NCI-H1436 (cell line): ENCODE data around the gene FOXA3.

Experiments used
- DNase-seq: peaks from one replicate; lab custom pipeline; 2025; lab: John Stamatoyannopoulos, UW

Gene FOXA3

GRCh38 chr19:45863840-45864628, at the start of gene FOXA3:
Gene FOXA3, plus strand, starts transcription at chr19:45864326. Its CDS starts 131 bp downstream, at chr19:45864457.
- no peak for DNase-seq

- no peak for DNase-seq
Observed at GRCh38 chr19:45814851-45815480, 49.2 kb upstream of the FOXA3 start, which contains the start of gene RSPH6A. Gene RSPH6A, minus strand, starts transcription at chr19:45815308. Its CDS starts 132 bp downstream, at chr19:45815176.

- no peak for DNase-seq
Observed at GRCh38 chr19:45815481-45816216, 48.5 kb upstream of the FOXA3 start.

GRCh38 chr19:45816236-45817009, 47.7 kb upstream of the FOXA3 start:
- DNase-seq: no peak

GRCh38 chr19:45817010-45817724, 47.0 kb upstream of the FOXA3 start:
- peak; percentile 93 for DNase-seq

GRCh38 chr19:45817725-45818301, 46.3 kb upstream of the FOXA3 start:
- DNase-seq: no peak

GRCh38 chr19:45819769-45820168, 44.4 kb upstream of the FOXA3 start:
- no peak for DNase-seq

GRCh38 chr19:45820413-45821102, 43.6 kb upstream of the FOXA3 start:
- DNase-seq: no peak

- DNase-seq: no peak
Observed at GRCh38 chr19:45821103-45821521, 43.0 kb upstream of the FOXA3 start.

- no peak for DNase-seq
Observed at GRCh38 chr19:45821570-45821969, 42.6 kb upstream of the FOXA3 start.

GRCh38 chr19:45822716-45823115, 41.4 kb upstream of the FOXA3 start:
- DNase-seq: no peak

- DNase-seq: no peak
Observed at GRCh38 chr19:45823182-45823581, 40.9 kb upstream of the FOXA3 start.

- DNase-seq: peak; percentile 10
Observed at GRCh38 chr19:45824041-45824471, 40.1 kb upstream of the FOXA3 start.

- no peak for DNase-seq
Observed at GRCh38 chr19:45824531-45825262, 39.4 kb upstream of the FOXA3 start.

GRCh38 chr19:45825263-45825605, 38.9 kb upstream of the FOXA3 start:
- DNase-seq: no peak

GRCh38 chr19:45825917-45826893, 37.9 kb upstream of the FOXA3 start:
- no peak for DNase-seq

- no peak for DNase-seq
Observed at GRCh38 chr19:45826934-45827333, 37.2 kb upstream of the FOXA3 start.

- no peak for DNase-seq
Observed at GRCh38 chr19:45827459-45828093, 36.5 kb upstream of the FOXA3 start.
